Mesenchymal stem cell (in vitro differentiated cells and primary cell): ENCODE measurements around the gene JUN.

Source experiments
- DNase-seq: peaks from one replicate; pipeline ENCODE4 v3.0.0-alpha.2; 2013
- H2AFZ ChIP-seq: one replicate; pipeline ENCODE4 v1.6.1; 2013; ENCODE audit warnings: low read depth, mild to moderate bottlenecking, control low read depth, inconsistent platforms, low read length, moderate library complexity
- H2AK5ac ChIP-seq: 2 replicates; pipeline ENCODE4 v1.6.1; 2013; ENCODE audit warnings: low read length, moderate library complexity, mild to moderate bottlenecking, inconsistent platforms; ENCODE audit not compliant: severe bottlenecking
- H2BK120ac ChIP-seq: one replicate; pipeline ENCODE4 v1.6.1; 2013; ENCODE audit warnings: low read depth, mild to moderate bottlenecking, inconsistent platforms, low read length, moderate library complexity
- H2BK12ac ChIP-seq, 2 experiments: one replicate each; pipeline ENCODE4 v1.6.1; 2013; ENCODE audit warnings: inconsistent platforms in 2 of 2, low read length in 2 of 2, mild to moderate bottlenecking in 2 of 2, moderate library complexity in 2 of 2, control low read depth in 1 of 2
- H2BK15ac ChIP-seq: one replicate; pipeline ENCODE4 v1.6.1; 2013; ENCODE audit warnings: mild to moderate bottlenecking, low read depth, inconsistent platforms; ENCODE audit not compliant: poor library complexity, severe bottlenecking
- H2BK5ac ChIP-seq: 2 replicates; pipeline ENCODE4 v1.6.1; 2013; ENCODE audit warnings: low read depth, mild to moderate bottlenecking, low read length, control low read depth, inconsistent platforms; ENCODE audit not compliant: poor library complexity, severe bottlenecking
- H3K14ac ChIP-seq, 2 experiments: one replicate each; pipeline ENCODE4 v1.6.1; 2013; ENCODE audit warnings: inconsistent platforms in 2 of 2, low read length in 2 of 2, control low read depth in 1 of 2, mild to moderate bottlenecking in 1 of 2, moderate library complexity in 1 of 2
- H3K18ac ChIP-seq, 2 experiments: one replicate each; pipeline ENCODE4 v1.6.1; 2013; ENCODE audit warnings: inconsistent platforms in 2 of 2, low read length in 2 of 2, control low read depth in 1 of 2, low read depth in 1 of 2, mild to moderate bottlenecking in 1 of 2
- H3K23ac ChIP-seq, 2 experiments: one replicate each; pipeline ENCODE4 v1.6.1; 2013; ENCODE audit warnings: inconsistent platforms in 2 of 2, low read length in 2 of 2, mild to moderate bottlenecking in 2 of 2, moderate library complexity in 2 of 2, control low read depth in 1 of 2
- H3K27ac ChIP-seq: 2 replicates; pipeline ENCODE4 v1.5.1; 2013; ENCODE audit warnings: mild to moderate bottlenecking, moderate library complexity, low read length, control low read depth, inconsistent platforms; ENCODE audit not compliant: poor library complexity, severe bottlenecking
- H3K27me3 ChIP-seq, 2 experiments: 2 replicates each; pipeline versions ENCODE4 v1.6.1 to v1.7.0; 2013; ENCODE audit warnings: low read length in 2 of 2, mild to moderate bottlenecking in 2 of 2, moderate library complexity in 2 of 2, control low read depth in 1 of 2, inconsistent platforms in 1 of 2; ENCODE audit not compliant: control insufficient read depth in 1 of 2, insufficient read depth in 1 of 2
- H3K36me3 ChIP-seq, 2 experiments: 2 replicates each; pipeline versions ENCODE4 v1.6.1 to v1.7.0; 2013; ENCODE audit warnings: low read length in 2 of 2, control low read depth in 1 of 2, inconsistent platforms in 1 of 2, low read depth in 1 of 2, mild to moderate bottlenecking in 1 of 2; ENCODE audit not compliant: insufficient read depth in 2 of 2, control insufficient read depth in 1 of 2
- H3K4ac ChIP-seq, 2 experiments: one replicate each; pipeline ENCODE4 v1.6.1; 2013; ENCODE audit warnings: inconsistent platforms in 2 of 2, low read length in 2 of 2, mild to moderate bottlenecking in 2 of 2, moderate library complexity in 2 of 2, control low read depth in 1 of 2, low read depth in 1 of 2
- H3K4me1 ChIP-seq: 2 replicates; pipeline ENCODE4 v1.6.1; 2013; ENCODE audit warnings: low read depth, low read length, control low read depth; ENCODE audit not compliant: control insufficient read depth, insufficient read depth
- H3K4me2 ChIP-seq: 2 replicates; pipeline ENCODE4 v1.6.1; 2013; ENCODE audit warnings: low read length, mild to moderate bottlenecking, inconsistent platforms; ENCODE audit not compliant: poor library complexity, severe bottlenecking
- H3K4me3 ChIP-seq, 2 experiments: 2 replicates each; pipeline versions ENCODE4 v1.5.1 to v1.7.0; 2013; ENCODE audit warnings: low read length in 2 of 2, mild to moderate bottlenecking in 2 of 2, control low read depth in 1 of 2, low read depth in 1 of 2; ENCODE audit not compliant: insufficient read depth in 1 of 2
- H3K79me1 ChIP-seq: replicated peaks from 2 replicates; pipeline ENCODE4 v1.6.1; 2013; ENCODE audit warnings: mild to moderate bottlenecking, control low read depth, low read length, inconsistent platforms; ENCODE audit not compliant: poor library complexity, severe bottlenecking
- H3K9ac ChIP-seq: 2 replicates; pipeline ENCODE4 v1.7.0; 2013; ENCODE audit warnings: mild to moderate bottlenecking, low read length, moderate library complexity
- H3K9me3 ChIP-seq: 2 replicates; pipeline ENCODE4 v1.7.0; 2013; ENCODE audit warnings: mild to moderate bottlenecking, low read length; ENCODE audit not compliant: control insufficient read depth
- H4K8ac ChIP-seq: one replicate; pipeline ENCODE4 v1.6.1; 2013; ENCODE audit warnings: inconsistent platforms, mild to moderate bottlenecking, low read length, moderate library complexity
- H4K91ac ChIP-seq: one replicate; pipeline ENCODE4 v1.6.1; 2013; ENCODE audit warnings: mild to moderate bottlenecking, low read length, inconsistent platforms
- WGBS: methylation state at CpG from one replicate; pipeline ENCODE4 v1.1.7; 2013; ENCODE audit warnings: mixed read lengths; 5-methylcytosine and 5-hydroxymethylcytosine counted together

Gene JUN

GRCh38 chr1:58791106-58791505, 7.3 kb upstream of the JUN start:
- Histone ChIP-seq H3K4me3 (no peak overlapping the region), H3K23ac (no peak overlapping the region), H3K9me3 (peaks cover 7% of the 10 kb centered on the region), H2BK120ac (no peak overlapping the region), H2AFZ (no peak overlapping the region), H2BK15ac (peak overlapping the region; percentile 33), H2AK5ac (no peak overlapping the region), H3K9ac (no peak overlapping the region), H3K36me3 (no peaks in the 10 kb centered on the region), H4K91ac (no peak overlapping the region), H4K8ac (no peak overlapping the region), H2BK5ac (no peak overlapping the region), H3K14ac (no peak overlapping the region), H3K79me1 (no peaks in the 10 kb centered on the region), H3K4ac (no peak overlapping the region), H2BK12ac (no peak overlapping the region), H3K4me2 (no peak overlapping the region), H3K27ac (no peak overlapping the region), H3K18ac (no peak overlapping the region), H3K27me3 (no peaks in the 10 kb centered on the region), H3K4me1 (peaks cover 2% of the 10 kb centered on the region)
- WGBS = 88% methylated on average over 1 of the region's 1 CpG
- no peak for DNase-seq

DNA sequence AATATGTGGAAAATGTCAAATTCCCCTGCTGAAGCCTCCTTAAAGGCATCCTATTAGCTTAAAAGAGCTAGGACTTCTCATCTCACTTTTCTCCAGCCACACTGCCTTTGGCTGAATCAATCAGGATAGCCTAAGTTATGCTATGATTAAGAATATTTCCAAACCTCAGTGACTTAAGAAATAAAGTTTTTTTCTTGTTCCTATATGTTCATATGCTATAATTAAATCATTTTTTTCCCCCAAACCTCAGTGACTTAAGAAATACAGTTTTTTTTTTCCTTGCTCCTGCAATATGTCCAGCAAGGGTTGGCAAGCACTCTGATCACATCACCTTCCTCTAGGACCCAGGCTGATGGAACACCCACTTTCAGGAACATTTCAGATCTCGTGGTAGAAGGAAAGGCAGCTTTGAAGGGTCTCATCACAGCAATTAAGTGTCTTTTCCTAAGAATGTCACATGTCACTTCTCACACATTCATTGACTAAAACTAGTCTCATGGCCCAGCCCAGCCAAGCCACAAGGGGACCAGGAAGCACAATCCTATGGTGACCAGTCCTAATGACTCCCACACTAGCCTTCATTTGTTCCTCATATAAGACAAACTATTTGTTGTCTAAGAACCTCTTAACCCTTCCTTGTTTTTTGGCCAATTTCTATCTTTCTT, 6.3 kb upstream of the JUN start:
- Histone ChIP-seq H2AK5ac (no peak overlapping the region), H3K4me2 (no peak overlapping the region), H4K91ac (no peak overlapping the region), H2BK15ac (no peak overlapping the region), H3K79me1 (no peaks in the 10 kb centered on the region), H3K27me3 (no peaks in the 10 kb centered on the region), H3K4me3 (no peak overlapping the region), H3K18ac (no peak overlapping the region), H2BK12ac (no peak overlapping the region), H3K27ac (no peak overlapping the region), H3K23ac (no peak overlapping the region), H3K36me3 (no peaks in the 10 kb centered on the region), H2AFZ (no peak overlapping the region), H2BK5ac (no peak overlapping the region), H3K14ac (no peak overlapping the region), H3K9ac (no peak overlapping the region), H3K9me3 (peaks cover 7% of the 10 kb centered on the region), H3K4me1 (peaks cover 4% of the 10 kb centered on the region), H4K8ac (no peak overlapping the region), H2BK120ac (no peak overlapping the region), H3K4ac (no peak overlapping the region)
- 93% methylated on average over 1 of the region's 1 CpG for WGBS
- no peak for DNase-seq

GRCh38 chr1:58789322-58789856, 5.5 kb upstream of the JUN start:
- Histone ChIP-seq H2BK5ac (no peak overlapping the region), H4K91ac (no peak overlapping the region), H4K8ac (no peak overlapping the region), H3K4ac (no peak overlapping the region), H3K4me1 (peaks cover 4% of the 10 kb centered on the region), H3K27ac (no peak overlapping the region), H2BK12ac (no peak overlapping the region), H3K18ac (no peak overlapping the region), H2AFZ (no peak overlapping the region), H2BK15ac (no peak overlapping the region), H3K27me3 (no peaks in the 10 kb centered on the region), H2AK5ac (peak overlapping the region; percentile 35), H3K4me2 (no peak overlapping the region), H3K36me3 (no peaks in the 10 kb centered on the region), H3K23ac (no peak overlapping the region), H3K14ac (no peak overlapping the region), H3K9me3 (peaks cover 7% of the 10 kb centered on the region), H3K4me3 (no peak overlapping the region), H3K79me1 (no peaks in the 10 kb centered on the region), H2BK120ac (no peak overlapping the region), H3K9ac (no peak overlapping the region)
- DNase-seq = no peak
- WGBS = 55% methylated on average over 5 of the region's 6 CpGs

GRCh38 chr1:58788259-58788658, 4.4 kb upstream of the JUN start:
- H3K9me3 ChIP-seq = peaks cover 7% of the 10 kb centered on the region
- no peak overlapping the region for H3K14ac ChIP-seq
- no peak overlapping the region for H3K4me3 ChIP-seq
- no peaks in the 10 kb centered on the region for H3K36me3 ChIP-seq
- H3K18ac ChIP-seq = no peak overlapping the region
- H3K4me2 ChIP-seq = no peak overlapping the region
- H2BK12ac ChIP-seq = no peak overlapping the region
- H2BK120ac ChIP-seq = no peak overlapping the region
- H4K8ac ChIP-seq = no peak overlapping the region
- H3K27me3 ChIP-seq = no peaks in the 10 kb centered on the region
- WGBS = 100% methylated on average over 2 of the region's 3 CpGs
- no peak overlapping the region for H2AFZ ChIP-seq
- DNase-seq = no peak
- H2AK5ac ChIP-seq = no peak overlapping the region
- H3K27ac ChIP-seq = no peak overlapping the region
- H2BK5ac ChIP-seq = no peak overlapping the region
- H3K23ac ChIP-seq = no peak overlapping the region
- no peak overlapping the region for H3K9ac ChIP-seq
- H3K79me1 ChIP-seq = no peaks in the 10 kb centered on the region
- no peak overlapping the region for H2BK15ac ChIP-seq
- peaks cover 4% of the 10 kb centered on the region for H3K4me1 ChIP-seq
- H4K91ac ChIP-seq = no peak overlapping the region
- no peak overlapping the region for H3K4ac ChIP-seq
